Skeletal muscle tissue (tissue), 4 donors: ENCODE data around the gene SLC39A3. TPM values are rescaled to one million over a fixed set of nuclear protein-coding genes. Genes with fewer than 3 reads are reported as not detected.
"Not testable (repeated sequence)": the region's sequence is repeated elsewhere in the genome, so short reads cannot be mapped to it uniquely, and the experiment has no call there.

Experiments used
- H3K27ac ChIP-seq: one replicate; pipeline ENCODE4 v1.7.0; 2013; ENCODE audit warnings: mild to moderate bottlenecking, low read depth, low read length, inconsistent platforms
- H3K27me3 ChIP-seq, 3 donors: one replicate each; pipeline ENCODE4 v1.7.0; 2013; ENCODE audit warnings: low read length in 3 of 3; ENCODE audit not compliant: control insufficient read depth in 3 of 3, insufficient read depth in 3 of 3
- H3K36me3 ChIP-seq, 3 donors: one replicate each; pipeline ENCODE4 v1.7.0; 2013; ENCODE audit warnings: low read length in 3 of 3; ENCODE audit not compliant: control insufficient read depth in 3 of 3, insufficient read depth in 3 of 3
- H3K4me1 ChIP-seq, 3 donors: one replicate each; pipeline ENCODE4 v1.7.0; 2013; ENCODE audit warnings: low read length in 3 of 3, mild to moderate bottlenecking in 3 of 3; ENCODE audit not compliant: control insufficient read depth in 3 of 3, insufficient read depth in 3 of 3
- H3K4me3 ChIP-seq, 3 donors: one replicate each; pipeline ENCODE4 v1.7.0; 2013; ENCODE audit warnings: low read length in 3 of 3
- H3K9ac ChIP-seq, 3 donors: one replicate each; pipeline ENCODE4 v1.7.0; 2013; ENCODE audit warnings: low read length in 3 of 3, mild to moderate bottlenecking in 3 of 3, moderate library complexity in 2 of 3, low read depth in 1 of 3
- H3K9me3 ChIP-seq, 3 donors: one replicate each; pipeline ENCODE4 v1.7.0; 2013; ENCODE audit warnings: low read length in 3 of 3; ENCODE audit not compliant: control insufficient read depth in 3 of 3
- total RNA-seq: library from RNA; depleted of rRNA; stranded (reverse); fragments of >200 nt; gene quantifications from one replicate; pipeline ENCODE4 v1.2.3, GENCODE V29; 2014
- donor health status: Osteomylitis.

The SLC39A3 gene
- total RNA-seq, 1 donor from 2014 or later: 8.4 TPM

- no peak overlapping the region for H3K4me3 ChIP-seq
- H3K36me3 ChIP-seq: no peaks in the 10 kb centered on the region
- H3K9ac ChIP-seq: no peak overlapping the region
- peaks cover 26 to 45% (median 30%) of the 10 kb centered on the region in 3 donors for H3K27me3 ChIP-seq
- no peak overlapping the region for H3K27ac ChIP-seq
- H3K9me3 ChIP-seq: peaks cover 5 to 9% (median 6%) of the 10 kb centered on the region in 3 donors
- peaks cover 8 to 11% (median 9%) of the 10 kb centered on the region in 3 donors for H3K4me1 ChIP-seq
Measured at GRCh38 chr19:2717638-2718541, 21.9 kb downstream of the SLC39A3 start.

- Histone ChIP-seq H3K9ac (no peak overlapping the region), H3K27ac (no peak overlapping the region), H3K4me1 (peaks cover 4 to 6% (median 5%) of the 10 kb centered on the region in 3 donors), H3K27me3 (peaks cover 19 to 36% (median 20%) of the 10 kb centered on the region in 3 donors), H3K36me3 (no peaks in the 10 kb centered on the region), H3K4me3 (no peak overlapping the region), H3K9me3 (peaks cover 5 to 9% (median 6%) of the 10 kb centered on the region in 3 donors)
Measured at GRCh38 chr19:2716722-2717637, 22.8 kb downstream of the SLC39A3 start.

- peaks cover 4 to 6% (median 5%) of the 10 kb centered on the region in 3 donors for H3K4me1 ChIP-seq
- peaks cover 21 to 33% (median 24%) of the 10 kb centered on the region in 3 donors for H3K27me3 ChIP-seq
Measured at GRCh38 chr19:2716275-2716650, 23.6 kb downstream of the SLC39A3 start.

GRCh38 chr19:2715470-2716274 is 24.1 kb downstream of the SLC39A3 start:
- no peak overlapping the region for H3K27ac ChIP-seq
- H3K9me3 ChIP-seq: peaks cover 5 to 9% (median 6%) of the 10 kb centered on the region in 3 donors
- H3K4me3 ChIP-seq: no peak overlapping the region
- H3K4me1 ChIP-seq: peaks cover 4 to 6% (median 5%) of the 10 kb centered on the region in 3 donors
- no peaks in the 10 kb centered on the region for H3K36me3 ChIP-seq
- H3K27me3 ChIP-seq: peaks cover 21 to 37% (median 26%) of the 10 kb centered on the region in 3 donors
- H3K9ac ChIP-seq: no peak overlapping the region

More at GRCh38 chr19:2716275-2716650, 23.6 kb downstream of the SLC39A3 start:
- Histone ChIP-seq H3K4me3 (no peak overlapping the region), H3K9me3 (peaks cover 5 to 9% (median 6%) of the 10 kb centered on the region in 3 donors), H3K36me3 (no peaks in the 10 kb centered on the region), H3K9ac (no peak overlapping the region), H3K27ac (no peak overlapping the region)

- peaks cover 13 to 28% (median 22%) of the 10 kb centered on the region in 3 donors for H3K27me3 ChIP-seq
- no peaks in the 10 kb centered on the region for H3K36me3 ChIP-seq
- peaks cover 5 to 9% (median 6%) of the 10 kb centered on the region in 3 donors for H3K9me3 ChIP-seq
- no peak overlapping the region for H3K27ac ChIP-seq
- H3K4me3 ChIP-seq: no peak overlapping the region
- H3K4me1 ChIP-seq: peaks cover 0 to 1% (median 0%) of the 10 kb centered on the region in 3 donors
- H3K9ac ChIP-seq: no peak overlapping the region
Measured at GRCh38 chr19:2714531-2715269, 25.1 kb downstream of the SLC39A3 start.

- not testable (repeated sequence) for H3K36me3 ChIP-seq, H3K9ac ChIP-seq, H3K4me3 ChIP-seq, H3K9me3 ChIP-seq, H3K27ac ChIP-seq, H3K4me1 ChIP-seq
- peaks cover 12 to 25% (median 20%) of the 10 kb centered on the region in 3 donors for H3K27me3 ChIP-seq
Measured at GRCh38 chr19:2714102-2714501, 25.7 kb downstream of the SLC39A3 start.

GRCh38 chr19:2713170-2713569 is 26.6 kb downstream of the SLC39A3 start:
- not testable (repeated sequence) for H3K36me3 ChIP-seq, H3K4me1 ChIP-seq, H3K9ac ChIP-seq, H3K27ac ChIP-seq, H3K9me3 ChIP-seq, H3K4me3 ChIP-seq
- peaks cover 12 to 22% (median 17%) of the 10 kb centered on the region in 3 donors for H3K27me3 ChIP-seq

- H3K4me3 ChIP-seq: no peak overlapping the region
- H3K27ac ChIP-seq: no peak overlapping the region
- no peaks in the 10 kb centered on the region for H3K36me3 ChIP-seq
- H3K9ac ChIP-seq: no peak overlapping the region
- H3K4me1 ChIP-seq: no peaks in the 10 kb centered on the region
- peaks cover 5 to 9% (median 6%) of the 10 kb centered on the region in 3 donors for H3K9me3 ChIP-seq
- peaks cover 12 to 16% (median 12%) of the 10 kb centered on the region in 3 donors for H3K27me3 ChIP-seq
Measured at GRCh38 chr19:2711875-2712205, 28.0 kb downstream of the SLC39A3 start.
